ENCODE results near the gene MEI1. TPM values are rescaled to one million over a fixed set of nuclear protein-coding genes. Genes with fewer than 3 reads are reported as not detected.

MEI1 gene
- total RNA-seq, 1 experiment from 2014 or later: 0.35 TPM

- H3K27ac Mint-ChIP-seq: peak overlapping the region; percentile 88
- no peak for ATAC-seq
These were observed 140.9 kb downstream of the MEI1 start for GRCh38 chr22:41840216-41840615.

GRCh38 chr22:41841085-41841712 is 141.9 kb downstream of the MEI1 start:
- no peak overlapping the region for H3K4me3 Mint-ChIP-seq
- DNase-seq (ENCODE audit: low spot score) (no peak), ATAC-seq (no peak)
- peak overlapping the region; percentile 88 for H3K27ac Mint-ChIP-seq
- ChIA-PET CTCF (interaction anchor here (1.2 to 1.9 kb wide), 2 partner anchors 100 to 144 kb away, joined by 4 to 7 read pairs; no protein-coding TSS in a partner anchor), POLR2A (no interaction called here)
- peaks cover 62% of the 10 kb centered on the region for H3K4me1 Mint-ChIP-seq
- no peaks in the 10 kb centered on the region for H3K9me3 Mint-ChIP-seq
- H3K27me3 Mint-ChIP-seq (ENCODE audit: low read depth): no peaks in the 10 kb centered on the region
- peaks cover 39% of the 10 kb centered on the region for H3K36me3 Mint-ChIP-seq
- no peak for TF ChIP-seq PRDM15 (CRISPR knock-in tag; IDR thresholded peaks at IDR 0.05)
- TF ChIP-seq FOXP1 (CRISPR knock-in tag; IDR thresholded peaks at IDR 0.05; ENCODE audit: borderline replicate concordance): no peak
- no peak for TF ChIP-seq SOX15 (CRISPR knock-in tag; IDR thresholded peaks at IDR 0.05)
- TF ChIP-seq RELA (CRISPR knock-in tag; IDR thresholded peaks at IDR 0.05; ENCODE audit: borderline replicate concordance): no peak
- TF ChIP-seq FOXJ3 (CRISPR knock-in tag; IDR thresholded peaks at IDR 0.05; ENCODE audit: borderline replicate concordance): no peak
- no peak for TF ChIP-seq HMGA2 (CRISPR knock-in tag; IDR thresholded peaks at IDR 0.05)
- TF ChIP-seq KAT7 (CRISPR knock-in tag; IDR thresholded peaks at IDR 0.05; ENCODE audit: borderline replicate concordance): no peak
- TF ChIP-seq ATF1 (CRISPR knock-in tag; IDR thresholded peaks at IDR 0.05): no peak
- no peak for TF ChIP-seq ZNF512 (CRISPR knock-in tag; IDR thresholded peaks at IDR 0.05; ENCODE audit: borderline replicate concordance)
- no peak for TF ChIP-seq TP53 (CRISPR knock-in tag; IDR thresholded peaks at IDR 0.05)
- no peak for TF ChIP-seq FOXP4 (CRISPR knock-in tag; IDR thresholded peaks at IDR 0.05)
- TF ChIP-seq ESRRA (CRISPR knock-in tag; IDR thresholded peaks at IDR 0.05; ENCODE audit: borderline replicate concordance): no peak

More at GRCh38 chr22:41840216-41840615, 140.9 kb downstream of the MEI1 start:
- Mint-ChIP-seq H3K4me1 (peaks cover 58% of the 10 kb centered on the region), H3K27me3 (ENCODE audit: low read depth) (no peaks in the 10 kb centered on the region), H3K4me3 (no peak overlapping the region), H3K9me3 (no peaks in the 10 kb centered on the region), H3K36me3 (peaks cover 45% of the 10 kb centered on the region)
- POLR2A ChIA-PET: interaction anchor here (0.5 to 0.6 kb wide), 2 partner anchors 151 to 177 kb away, joined by 3 to 5 read pairs; partner anchors contain the start of gene SNU13
- no peak for DNase-seq (ENCODE audit: low spot score)
- CTCF ChIA-PET: interaction anchor here (0.6 to 1.2 kb wide), 4 partner anchors 17 to 365 kb away, joined by 3 to 7 read pairs (median 4); no protein-coding TSS in a partner anchor
- TF ChIP-seq SMAD4 (CRISPR knock-in tag; IDR thresholded peaks at IDR 0.05) (no peak), SP1 (CRISPR knock-in tag; conservative IDR thresholded peaks at IDR 0.05) (no peak), MYBL2 (CRISPR knock-in tag; IDR thresholded peaks at IDR 0.05) (no peak), AFF4 (CRISPR knock-in tag; IDR thresholded peaks at IDR 0.05; ENCODE audit: borderline replicate concordance) (no peak), TEAD4 (CRISPR knock-in tag; IDR thresholded peaks at IDR 0.05) (no peak), KAT7 (CRISPR knock-in tag; IDR thresholded peaks at IDR 0.05; ENCODE audit: borderline replicate concordance) (no peak)
- TF ChIP-seq, protein P1, sequence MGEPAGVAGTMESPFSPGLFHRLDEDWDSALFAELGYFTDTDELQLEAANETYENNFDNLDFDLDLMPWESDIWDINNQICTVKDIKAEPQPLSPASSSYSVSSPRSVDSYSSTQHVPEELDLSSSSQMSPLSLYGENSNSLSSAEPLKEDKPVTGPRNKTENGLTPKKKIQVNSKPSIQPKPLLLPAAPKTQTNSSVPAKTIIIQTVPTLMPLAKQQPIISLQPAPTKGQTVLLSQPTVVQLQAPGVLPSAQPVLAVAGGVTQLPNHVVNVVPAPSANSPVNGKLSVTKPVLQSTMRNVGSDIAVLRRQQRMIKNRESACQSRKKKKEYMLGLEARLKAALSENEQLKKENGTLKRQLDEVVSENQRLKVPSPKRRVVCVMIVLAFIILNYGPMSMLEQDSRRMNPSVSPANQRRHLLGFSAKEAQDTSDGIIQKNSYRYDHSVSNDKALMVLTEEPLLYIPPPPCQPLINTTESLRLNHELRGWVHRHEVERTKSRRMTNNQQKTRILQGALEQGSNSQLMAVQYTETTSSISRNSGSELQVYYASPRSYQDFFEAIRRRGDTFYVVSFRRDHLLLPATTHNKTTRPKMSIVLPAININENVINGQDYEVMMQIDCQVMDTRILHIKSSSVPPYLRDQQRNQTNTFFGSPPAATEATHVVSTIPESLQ (CRISPR knock-in tag; IDR thresholded peaks at IDR 0.05): no peak

All from WTC11 (cell line).